OCI-LY7 (cell line): ENCODE measurements around the gene SLC9A9. TPM values are rescaled to one million over a fixed set of nuclear protein-coding genes. Genes with fewer than 3 reads are reported as not detected.

Source experiments
- BruUV-seq: library from RNA; stranded (reverse); fragments of 400-500 nt; replicated peaks from 2 replicates; lab custom pipeline; 2021; lab: Mats Ljungman, UMichigan
- CTCF ChIA-PET: fragments of 300-600 bp; sonication (Branson Sonifier 250); formaldehyde crosslinking; loops from one replicate; lab custom pipeline; 2022; ENCODE audit warnings: antibody characterized with exemption; ENCODE audit not compliant: unreplicated experiment; lab: Charles Lee
- POLR2A ChIA-PET: fragments of 300-600 bp; sonication (Branson Sonifier 250); formaldehyde crosslinking; loops from one replicate; lab custom pipeline; 2022; ENCODE audit warnings: antibody characterized with exemption; lab: Charles Lee
- DNase-seq: peaks from one replicate; pipeline ENCODE4 v3.0.0-alpha.2; 2015; ENCODE audit warnings: low spot score
- H2AFZ ChIP-seq: fragments of 200-600 bp; sonication (generic), shearing (Covaris generic); 2 replicates; pipeline ENCODE4 v1.6.1; 2014; ENCODE audit warnings: mild to moderate bottlenecking, antibody characterized with exemption, low read length, moderate library complexity
- H3K27ac ChIP-seq: fragments of 200-600 bp; sonication (generic); 2 replicates; pipeline ENCODE4 v1.5.1; 2014; ENCODE audit warnings: mixed run types, low read depth, mild to moderate bottlenecking, moderate library complexity, low read length, inconsistent platforms; ENCODE audit not compliant: poor library complexity, severe bottlenecking
- H3K36me3 ChIP-seq: fragments of 200-600 bp; sonication (generic); 2 replicates; pipeline ENCODE4 v1.6.1; 2014; ENCODE audit warnings: mild to moderate bottlenecking, antibody characterized with exemption, low read length, moderate library complexity, mixed read lengths; ENCODE audit not compliant: insufficient read depth
- H3K4me1 ChIP-seq: fragments of 200-600 bp; sonication (generic); 2 replicates; pipeline ENCODE4 v1.5.1; 2014; ENCODE audit warnings: mild to moderate bottlenecking, low read length; ENCODE audit not compliant: insufficient read depth, poor library complexity, severe bottlenecking
- H3K4me2 ChIP-seq: fragments of 200-600 bp; sonication (generic); 2 replicates; pipeline ENCODE4 v1.6.1; 2014; ENCODE audit warnings: mild to moderate bottlenecking, low read length
- H3K4me3 ChIP-seq: fragments of 200-600 bp; sonication (generic); 2 replicates; pipeline ENCODE4 v1.5.1; 2014; ENCODE audit warnings: mild to moderate bottlenecking, low read depth, low read length; ENCODE audit not compliant: poor library complexity, severe bottlenecking
- H3K79me2 ChIP-seq: fragments of 200-600 bp; sonication (generic); 2 replicates; pipeline ENCODE4 v1.6.1; 2016; ENCODE audit warnings: low read depth, mild to moderate bottlenecking, low read length, moderate library complexity, mixed read lengths; ENCODE audit not compliant: insufficient read depth
- H3K9me2 ChIP-seq: fragments of 200-600 bp; sonication (generic); 2 replicates; pipeline ENCODE4 v1.6.1; 2016; ENCODE audit warnings: mild to moderate bottlenecking, low read length, mixed read lengths; ENCODE audit not compliant: insufficient read depth
- H3K9me3 ChIP-seq: fragments of 200-600 bp; sonication (generic); 2 replicates; pipeline ENCODE4 v1.6.1; 2014; ENCODE audit warnings: mild to moderate bottlenecking, mixed run types, low read length, mixed read lengths
- H4K20me1 ChIP-seq: fragments of 200-600 bp; sonication (generic); 2 replicates; pipeline ENCODE4 v1.6.1; 2014; ENCODE audit warnings: mild to moderate bottlenecking, antibody characterized with exemption, low read length, moderate library complexity, mixed read lengths; ENCODE audit not compliant: insufficient read depth
- CTCF ChIP-seq: fragments of 200-600 bp; sonication (generic); conservative IDR thresholded peaks from 2 replicates; pipeline ENCODE4 v1.5.1; 2014; ENCODE audit warnings: mild to moderate bottlenecking, antibody characterized with exemption, low read length, moderate library complexity, mixed read lengths
- EZH2phosphoT487 ChIP-seq: fragments of 200-600 bp; sonication (generic); IDR thresholded peaks from 2 replicates; pipeline ENCODE4 v1.6.1; 2018; ENCODE audit warnings: low read depth, borderline replicate concordance, mild to moderate bottlenecking, mixed run types, antibody characterized with exemption, low read length, moderate library complexity, mixed read lengths
- intact Hi-C: fragments of 100-400 bp; cut with micrococcal nuclease; formaldehyde crosslinking; loops from one replicate; pipeline ENCODE4 v1.10.0; 2022; ENCODE audit not compliant: unreplicated experiment
- total RNA-seq, 2 experiments: library from RNA; depleted of rRNA in 1 of 2; stranded (reverse); fragments of >200 nt in 1 of 2; shearing (Covaris generic) in 1 of 2; gene quantifications; 2 replicates each; pipeline ENCODE4 v1.2.3, GENCODE V29; 2014 to 2022

SLC9A9 gene
- total RNA-seq, 2 experiments from 2014 or later, result 9.3 to 14.8 TPM

DNA sequence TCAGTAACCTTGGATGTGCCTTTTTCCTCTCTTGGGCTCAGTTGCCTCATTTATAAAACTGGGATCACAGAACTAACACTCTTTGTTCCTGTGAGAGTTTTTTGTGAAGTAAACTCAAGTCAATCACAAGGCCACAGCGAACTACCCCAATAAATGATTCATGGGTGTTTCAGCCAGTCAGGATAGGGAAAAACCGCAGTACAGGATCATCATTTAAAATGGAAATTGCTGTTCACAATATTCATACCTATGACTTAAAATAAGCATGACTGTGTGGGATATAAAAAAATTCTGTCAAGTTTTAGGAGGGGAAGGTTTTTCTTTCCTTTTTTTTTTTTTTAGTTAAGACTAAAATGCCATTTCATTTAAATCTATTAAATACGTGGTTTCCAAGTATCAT lies 490.6 kb downstream of the SLC9A9 start:
- Histone ChIP-seq H3K4me1 (no peaks in the 10 kb centered on the region), H3K9me3 (no peaks in the 10 kb centered on the region), H3K4me2 (no peak overlapping the region), H3K36me3 (no peaks in the 10 kb centered on the region), H3K79me2 (no peaks in the 10 kb centered on the region), H3K27ac (no peak overlapping the region), H3K4me3 (no peak overlapping the region), H2AFZ (no peak overlapping the region), H4K20me1 (no peaks in the 10 kb centered on the region), H3K9me2 (no peaks in the 10 kb centered on the region)
- CTCF ChIA-PET, result no interaction called here
- intact Hi-C loops, result no loop called here
- no TSS peak for BruUV-seq
- no peak for DNase-seq
- TF ChIP-seq CTCF (no peak), EZH2phosphoT487 (no peak)
- POLR2A ChIA-PET, result no interaction called here

GRCh38 chr3:143356839-143357238 lies 491.4 kb downstream of the SLC9A9 start:
- no peaks in the 10 kb centered on the region for H3K9me3 ChIP-seq
- no peak for DNase-seq
- no peaks in the 10 kb centered on the region for H3K79me2 ChIP-seq
- no peaks in the 10 kb centered on the region for H3K36me3 ChIP-seq
- no peaks in the 10 kb centered on the region for H3K9me2 ChIP-seq
- POLR2A ChIA-PET, result no interaction called here
- no peak overlapping the region for H2AFZ ChIP-seq
- no peaks in the 10 kb centered on the region for H4K20me1 ChIP-seq
- no TSS peak for BruUV-seq
- no peak overlapping the region for H3K4me2 ChIP-seq
- CTCF ChIA-PET, result no interaction called here
- no peak for TF ChIP-seq CTCF
- TF ChIP-seq EZH2phosphoT487, result no peak
- H3K4me1 ChIP-seq, result no peaks in the 10 kb centered on the region
- intact Hi-C loops, result no loop called here
- no peak overlapping the region for H3K4me3 ChIP-seq
- no peak overlapping the region for H3K27ac ChIP-seq

- Histone ChIP-seq H4K20me1 (no peaks in the 10 kb centered on the region), H3K4me3 (no peak overlapping the region), H3K36me3 (no peaks in the 10 kb centered on the region), H3K4me2 (no peak overlapping the region), H2AFZ (no peak overlapping the region), H3K27ac (no peak overlapping the region), H3K4me1 (no peaks in the 10 kb centered on the region), H3K9me3 (no peaks in the 10 kb centered on the region), H3K9me2 (no peaks in the 10 kb centered on the region), H3K79me2 (no peaks in the 10 kb centered on the region)
- intact Hi-C loops, result no loop called here
- TF ChIP-seq CTCF (no peak), EZH2phosphoT487 (no peak)
- no TSS peak for BruUV-seq
- ChIA-PET POLR2A (no interaction called here), CTCF (no interaction called here)
- no peak for DNase-seq
Measured at GRCh38 chr3:143354342-143354741, 493.9 kb downstream of the SLC9A9 start.
